ENCODE data around the gene DLGAP1. TPM values are rescaled to one million over a fixed set of nuclear protein-coding genes. Genes with fewer than 3 reads are reported as not detected.
A peak's percentile ranks its signal among the peaks of the same experiment; 100 is the strongest.

Gene DLGAP1
- total RNA-seq, 1 donor from 2014 or later: 18.5 TPM

- H3K4me2 ChIP-seq: no peak overlapping the region
These were observed 694.4 kb downstream of the DLGAP1 start for GRCh38 chr18:3760741-3761140.

DNA sequence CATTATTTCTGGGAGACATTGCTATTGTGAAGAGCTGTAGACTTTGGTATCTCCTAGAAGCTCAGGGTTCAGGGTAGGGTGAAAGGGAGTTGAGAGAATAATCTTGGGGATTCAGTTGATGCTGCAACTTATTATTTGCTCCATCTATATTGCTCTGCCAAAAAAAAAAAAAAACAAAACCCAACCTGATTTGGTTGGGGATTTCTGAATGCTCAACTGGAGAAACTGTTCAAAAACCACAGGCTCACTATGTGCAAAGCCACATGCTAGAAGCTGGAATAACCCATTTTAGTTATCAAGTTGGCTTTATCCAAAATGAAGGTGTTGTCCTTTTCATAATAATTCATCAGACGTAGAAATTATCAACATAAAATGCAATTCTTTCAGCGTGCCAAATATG is 696.0 kb downstream of the DLGAP1 start:
- peaks cover 14% of the 10 kb centered on the region for H3K9me3 Mint-ChIP-seq
- H3K27ac Mint-ChIP-seq: no peak overlapping the region
- Histone ChIP-seq H3K79me2 (ENCODE audit: low read depth) (no peaks in the 10 kb centered on the region), H3F3A (ENCODE audit: low read depth) (peaks cover 3% of the 10 kb centered on the region), H4K20me1 (ENCODE audit: low read depth) (no peaks in the 10 kb centered on the region), H3K4me1 (peaks cover 8% of the 10 kb centered on the region), H3K9ac (no peak overlapping the region), H3K4me2 (no peak overlapping the region), H3K9me3 (ENCODE audit: low read depth) (peaks cover 4% of the 10 kb centered on the region), H2AFZ (replicated peaks) (no peak overlapping the region), H3K27me3 (no peaks in the 10 kb centered on the region), H3K4me3 (no peak overlapping the region), H3K36me3 (no peaks in the 10 kb centered on the region), H3K27ac (no peak overlapping the region)
- TF ChIP-seq EZH2 (IDR thresholded peaks at IDR 0.05) (no peak), EZH2phosphoT487 (IDR thresholded peaks at IDR 0.05) (no peak)
- TF ChIP-seq, protein P1, sequence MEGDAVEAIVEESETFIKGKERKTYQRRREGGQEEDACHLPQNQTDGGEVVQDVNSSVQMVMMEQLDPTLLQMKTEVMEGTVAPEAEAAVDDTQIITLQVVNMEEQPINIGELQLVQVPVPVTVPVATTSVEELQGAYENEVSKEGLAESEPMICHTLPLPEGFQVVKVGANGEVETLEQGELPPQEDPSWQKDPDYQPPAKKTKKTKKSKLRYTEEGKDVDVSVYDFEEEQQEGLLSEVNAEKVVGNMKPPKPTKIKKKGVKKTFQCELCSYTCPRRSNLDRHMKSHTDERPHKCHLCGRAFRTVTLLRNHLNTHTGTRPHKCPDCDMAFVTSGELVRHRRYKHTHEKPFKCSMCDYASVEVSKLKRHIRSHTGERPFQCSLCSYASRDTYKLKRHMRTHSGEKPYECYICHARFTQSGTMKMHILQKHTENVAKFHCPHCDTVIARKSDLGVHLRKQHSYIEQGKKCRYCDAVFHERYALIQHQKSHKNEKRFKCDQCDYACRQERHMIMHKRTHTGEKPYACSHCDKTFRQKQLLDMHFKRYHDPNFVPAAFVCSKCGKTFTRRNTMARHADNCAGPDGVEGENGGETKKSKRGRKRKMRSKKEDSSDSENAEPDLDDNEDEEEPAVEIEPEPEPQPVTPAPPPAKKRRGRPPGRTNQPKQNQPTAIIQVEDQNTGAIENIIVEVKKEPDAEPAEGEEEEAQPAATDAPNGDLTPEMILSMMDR (IDR thresholded peaks at IDR 0.05): no peak
- no peaks in the 10 kb centered on the region for H3K36me3 Mint-ChIP-seq
- no peak overlapping the region for H3K4me3 Mint-ChIP-seq
- H3K4me1 Mint-ChIP-seq: no peaks in the 10 kb centered on the region
- no peak for DNase-seq (ENCODE audit: low spot score)
- no peaks in the 10 kb centered on the region for H3K27me3 Mint-ChIP-seq (ENCODE audit: insufficient read depth, low read depth)

More at GRCh38 chr18:3760741-3761140, 694.4 kb downstream of the DLGAP1 start:
- H3K27ac Mint-ChIP-seq: no peak overlapping the region
- no peaks in the 10 kb centered on the region for H3K27me3 ChIP-seq
- peaks cover 3% of the 10 kb centered on the region for H3F3A ChIP-seq (ENCODE audit: low read depth)
- no peaks in the 10 kb centered on the region for H3K4me1 Mint-ChIP-seq
- no peaks in the 10 kb centered on the region for H3K36me3 ChIP-seq
- H3K79me2 ChIP-seq (ENCODE audit: low read depth): no peaks in the 10 kb centered on the region
- no peaks in the 10 kb centered on the region for H3K27me3 Mint-ChIP-seq (ENCODE audit: insufficient read depth, low read depth)
- no peak for DNase-seq (ENCODE audit: low spot score)
- peaks cover 8% of the 10 kb centered on the region for H3K4me1 ChIP-seq
- peaks cover 3% of the 10 kb centered on the region for H3K36me3 Mint-ChIP-seq
- H3K9me3 Mint-ChIP-seq: peaks cover 19% of the 10 kb centered on the region
- no peaks in the 10 kb centered on the region for H4K20me1 ChIP-seq (ENCODE audit: low read depth)
- H3K4me3 Mint-ChIP-seq: no peak overlapping the region
- TF ChIP-seq EZH2phosphoT487 (IDR thresholded peaks at IDR 0.05) (no peak), EZH2 (IDR thresholded peaks at IDR 0.05) (no peak)
- TF ChIP-seq, protein P1 (IDR thresholded peaks at IDR 0.05): no peak
- peaks cover 9% of the 10 kb centered on the region for H3K9me3 ChIP-seq (ENCODE audit: low read depth)
- H3K27ac ChIP-seq: no peak overlapping the region
- H2AFZ ChIP-seq (replicated peaks): no peak overlapping the region
- peak overlapping the region; percentile 37 for H3K9ac ChIP-seq
- H3K4me3 ChIP-seq: no peak overlapping the region

DNA sequence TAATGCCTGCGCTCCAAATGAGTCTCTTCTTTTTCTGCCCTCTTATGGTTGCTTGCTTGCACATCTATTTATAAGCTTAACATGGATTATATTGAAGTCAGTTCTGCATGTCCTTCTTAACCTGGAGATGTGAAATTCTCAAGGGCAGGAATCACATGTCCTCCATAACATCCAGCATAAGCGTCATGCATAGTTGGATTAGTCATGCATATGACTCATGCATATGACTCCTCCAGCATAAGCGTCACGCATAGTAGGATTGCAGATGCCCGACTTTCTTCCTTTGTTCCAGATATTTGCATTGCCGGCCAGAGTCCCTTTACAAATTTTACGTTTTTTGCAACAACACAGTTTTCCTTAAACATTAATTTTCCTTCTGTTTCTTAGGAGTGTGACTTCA is 696.6 kb downstream of the DLGAP1 start:
- peaks cover 3% of the 10 kb centered on the region for H3F3A ChIP-seq (ENCODE audit: low read depth)
- H3K27me3 Mint-ChIP-seq (ENCODE audit: insufficient read depth, low read depth): no peaks in the 10 kb centered on the region

More for the DNA sequence above, 696.6 kb downstream of the DLGAP1 start:
- H3K27me3 ChIP-seq: no peaks in the 10 kb centered on the region
- no peak for TF ChIP-seq EZH2 (IDR thresholded peaks at IDR 0.05)
- TF ChIP-seq, protein P1 (IDR thresholded peaks at IDR 0.05): no peak
- Mint-ChIP-seq H3K4me3 (no peak overlapping the region), H3K27ac (no peak overlapping the region), H3K36me3 (no peaks in the 10 kb centered on the region), H3K4me1 (no peaks in the 10 kb centered on the region), H3K9me3 (peaks cover 11% of the 10 kb centered on the region)
- H3K79me2 ChIP-seq (ENCODE audit: low read depth): no peaks in the 10 kb centered on the region
- no peak overlapping the region for H3K27ac ChIP-seq
- no peaks in the 10 kb centered on the region for H3K36me3 ChIP-seq
- no peak overlapping the region for H2AFZ ChIP-seq (replicated peaks)
- H3K9me3 ChIP-seq (ENCODE audit: low read depth): peaks cover 4% of the 10 kb centered on the region
- no peak overlapping the region for H3K9ac ChIP-seq
- H4K20me1 ChIP-seq (ENCODE audit: low read depth): no peaks in the 10 kb centered on the region
- H3K4me2 ChIP-seq: no peak overlapping the region
- DNase-seq (ENCODE audit: low spot score): no peak
- H3K4me3 ChIP-seq: no peak overlapping the region
- H3K4me1 ChIP-seq: peaks cover 8% of the 10 kb centered on the region
